ENCODE results near the gene RAET1E. TPM values are rescaled to one million over a fixed set of nuclear protein-coding genes. Genes with fewer than 3 reads are reported as not detected.

Gene RAET1E, protein sequence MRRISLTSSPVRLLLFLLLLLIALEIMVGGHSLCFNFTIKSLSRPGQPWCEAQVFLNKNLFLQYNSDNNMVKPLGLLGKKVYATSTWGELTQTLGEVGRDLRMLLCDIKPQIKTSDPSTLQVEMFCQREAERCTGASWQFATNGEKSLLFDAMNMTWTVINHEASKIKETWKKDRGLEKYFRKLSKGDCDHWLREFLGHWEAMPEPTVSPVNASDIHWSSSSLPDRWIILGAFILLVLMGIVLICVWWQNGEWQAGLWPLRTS
- not detected in 2 replicates for total RNA-seq

DNA sequence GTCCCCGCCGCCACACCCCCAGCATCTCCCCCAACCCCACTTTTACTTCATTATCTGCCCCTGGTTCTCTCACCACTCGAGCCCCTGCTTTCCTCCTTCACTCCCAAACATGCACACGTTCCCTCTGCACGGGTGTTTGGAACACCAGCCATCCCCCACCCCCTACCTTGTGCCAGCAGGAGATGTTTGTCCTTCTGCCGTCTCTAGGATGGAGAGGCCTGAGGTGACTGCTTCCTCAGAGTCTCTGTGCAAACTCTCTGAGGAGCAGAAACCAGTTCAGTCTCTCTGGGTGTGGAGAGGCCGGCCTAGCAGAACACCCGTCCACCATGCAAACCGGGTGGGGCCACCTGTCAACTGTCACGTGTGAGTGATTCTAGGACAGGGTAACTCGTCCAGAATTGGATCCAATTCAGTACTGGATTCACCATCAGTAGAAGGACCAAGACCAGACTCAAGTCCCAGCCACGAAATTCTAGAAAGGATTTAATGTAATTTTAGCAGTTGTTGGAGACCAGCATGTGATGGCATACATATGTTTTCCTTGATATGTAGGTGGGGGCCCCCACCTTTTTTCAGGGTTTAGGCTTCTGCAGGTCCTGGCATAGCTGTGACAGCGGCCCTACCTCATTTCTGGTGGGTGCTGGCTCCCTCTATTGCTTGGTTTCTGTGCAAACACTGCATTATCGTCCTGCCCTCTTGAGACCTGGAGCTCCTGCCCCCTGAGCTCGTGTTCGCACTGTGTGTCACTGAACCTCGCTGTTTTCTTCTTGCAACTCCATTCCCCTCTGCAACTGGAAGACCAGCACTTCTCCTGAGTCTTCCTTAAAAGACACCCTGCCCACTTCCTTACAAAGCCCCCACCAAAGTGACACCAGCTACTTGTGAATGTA lies at the start of gene RAET1E:
Gene RAET1E, minus strand, starts transcription at position 259 of the 890 bp plus-strand sequence. CDS start 7,212 bp downstream, outside the sequence.

DNA sequence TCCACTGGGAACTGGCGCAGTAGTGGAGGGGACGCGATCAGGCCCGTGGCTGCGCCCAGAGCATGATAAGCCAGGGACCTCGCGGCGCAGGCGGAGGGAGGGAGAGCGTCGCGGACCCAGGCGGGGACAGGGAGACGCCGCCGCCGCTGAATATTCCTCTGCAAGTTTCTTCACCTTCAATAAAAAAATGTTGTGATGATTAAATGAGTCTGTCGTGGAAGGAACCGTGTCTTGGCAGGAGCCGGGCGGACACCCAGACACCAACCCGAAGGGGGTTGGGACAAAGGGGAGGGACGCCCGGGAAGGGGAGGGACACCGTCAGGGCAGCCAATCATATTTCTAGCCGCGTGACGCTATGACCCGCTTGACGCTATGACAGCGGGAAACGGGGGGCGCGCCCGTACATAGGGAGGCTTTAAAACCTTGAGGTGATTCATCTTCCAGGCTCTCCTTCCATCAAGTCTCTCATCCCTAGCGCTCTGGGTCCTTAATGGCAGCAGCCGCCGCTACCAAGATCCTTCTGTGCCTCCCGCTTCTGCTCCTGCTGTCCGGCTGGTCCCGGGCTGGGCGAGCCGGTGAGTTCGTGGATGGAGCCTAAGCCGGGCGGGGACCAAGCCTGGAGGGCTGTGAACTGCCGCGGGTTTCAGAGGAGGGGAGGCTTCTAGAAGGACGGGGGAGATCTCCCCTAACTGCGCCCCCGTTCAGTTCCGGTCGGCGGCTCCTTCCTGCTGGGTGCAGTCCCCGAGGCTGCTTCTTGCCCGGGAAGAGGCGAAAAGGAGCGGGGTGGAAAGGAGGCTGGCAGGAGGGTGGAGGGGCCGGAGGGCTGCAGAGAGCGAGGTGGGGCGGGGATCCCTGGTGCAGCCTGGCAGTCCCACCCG lies 43.9 kb upstream of the RAET1E start, which contains the start of gene ULBP2:
Gene ULBP2, plus strand, starts transcription at position 432 of the 878 bp plus-strand sequence. Its CDS starts 59 bp downstream, at position 491.

GRCh38 chr6:149922642-149923326 lies 24.9 kb upstream of the RAET1E start, which contains the start of gene RAET1G:
RAET1G (minus strand) TSS chr6:149923121; CDS start chr6:149923010, 111 bp downstream.

GRCh38 chr6:149863698-149864577 lies 34.0 kb downstream of the RAET1E start, which contains the start of gene LRP11:
LRP11 (minus strand) TSS chr6:149864359; CDS start chr6:149864020, 339 bp downstream.

Other genes with a start within 250 kb of the RAET1E start
- gene KATNA1, start 249.4 kb downstream of the RAET1E start, total RNA-seq = 10.8 and 14.3 TPM in 2 replicates
- gene LATS1, start 180.0 kb downstream of the RAET1E start, total RNA-seq = 10.6 and 19.4 TPM in 2 replicates
- gene NUP43, start 151.6 kb downstream of the RAET1E start, total RNA-seq = 17.0 and 31.4 TPM in 2 replicates
- 64.4 and 129 TPM in 2 replicates for gene PCMT1, start 148.4 kb downstream of the RAET1E start, total RNA-seq
- gene LRP11, start 33.8 kb downstream of the RAET1E start, total RNA-seq = 27.8 and 28.0 TPM in 2 replicates
- 0.25 TPM in 1 of 2 replicates, not detected in the other for gene RAET1G, start 25.0 kb upstream of the RAET1E start, total RNA-seq
- 2.8 and 6.4 TPM in 2 replicates for gene ULBP2, start 43.9 kb upstream of the RAET1E start, total RNA-seq
- gene ULBP1, start 65.8 kb upstream of the RAET1E start, total RNA-seq = 0.81 and 2.8 TPM in 2 replicates
- gene RAET1L, start 127.4 kb upstream of the RAET1E start, total RNA-seq = 0.25 and 0.65 TPM in 2 replicates
- gene ULBP3, start 171.0 kb upstream of the RAET1E start, total RNA-seq = 14.7 and 17.2 TPM in 2 replicates
- gene PPP1R14C, start 244.9 kb upstream of the RAET1E start, total RNA-seq = 11.9 and 12.4 TPM in 2 replicates